NCI-H345 (cell line): ENCODE measurements around the gene AP5S1.
"Not testable (repeated sequence)": the region's sequence is repeated elsewhere in the genome, so short reads cannot be mapped to it uniquely, and the experiment has no call there.

Experiments
- DNase-seq: peaks from one replicate; lab custom pipeline; 2025; lab: John Stamatoyannopoulos, UW

The AP5S1 gene

GRCh38 chr20:3812975-3813847 is 7.1 kb upstream of the AP5S1 start:
- no peak for DNase-seq

GRCh38 chr20:3813848-3814581 is 6.3 kb upstream of the AP5S1 start:
- no peak for DNase-seq

- no peak for DNase-seq
Measured at GRCh38 chr20:3814928-3815495, 5.3 kb upstream of the AP5S1 start.

GRCh38 chr20:3815703-3816315 is 4.5 kb upstream of the AP5S1 start:
- DNase-seq = no peak

- peak; percentile 61 for DNase-seq
Measured at GRCh38 chr20:3818155-3819151, 1.9 kb upstream of the AP5S1 start.

GRCh38 chr20:3819411-3820047 is 818 bp upstream of the AP5S1 start:
- DNase-seq = no peak

- no peak for DNase-seq
Measured at GRCh38 chr20:3820901-3821727, 767 bp downstream of the AP5S1 start.

- DNase-seq = no peak
Measured at GRCh38 chr20:3821996-3822395, 1.6 kb downstream of the AP5S1 start.

- DNase-seq = no peak
Measured at GRCh38 chr20:3823881-3824280, 3.5 kb downstream of the AP5S1 start.

- DNase-seq = no peak
Measured at GRCh38 chr20:3825526-3825925, 5.2 kb downstream of the AP5S1 start.

GRCh38 chr20:3826420-3826819 is 6.1 kb downstream of the AP5S1 start:
- DNase-seq = no peak

- no peak for DNase-seq
Measured at GRCh38 chr20:3828798-3829197, 8.5 kb downstream of the AP5S1 start.

GRCh38 chr20:3829891-3830290 is 9.5 kb downstream of the AP5S1 start:
- not testable (repeated sequence) for DNase-seq

GRCh38 chr20:3836132-3836531 is 15.8 kb downstream of the AP5S1 start:
- no peak for DNase-seq

- DNase-seq = no peak
Measured at GRCh38 chr20:3839328-3839727, 19.0 kb downstream of the AP5S1 start.

GRCh38 chr20:3840201-3840600 is 19.9 kb downstream of the AP5S1 start:
- DNase-seq = not testable (repeated sequence)

- DNase-seq = no peak
Measured at GRCh38 chr20:3842348-3842930, 22.1 kb downstream of the AP5S1 start.

- DNase-seq = no peak
Measured at GRCh38 chr20:3843490-3843889, 23.1 kb downstream of the AP5S1 start.

GRCh38 chr20:3843990-3844619 is 23.8 kb downstream of the AP5S1 start:
- DNase-seq = not testable (repeated sequence)
